Measurements from ENCODE around the gene PLXNA1. TPM values are rescaled to one million over a fixed set of nuclear protein-coding genes. Genes with fewer than 3 reads are reported as not detected.

PLXNA1 gene
- 10 to 100 TPM; 18.6 to 20.4 TPM for total RNA-seq
- long read RNA-seq, full-length matches to known transcripts: 1 of 16 reads
- long read RNA-seq, partial matches to known transcripts: 13 of 16 reads
- long read RNA-seq, other reads (novel, unspliced or antisense): 2 of 16 reads

GRCh38 chr3:126982471-126983175 is at the start of gene PLXNA1:
TSS of gene PLXNA1 (plus strand) at chr3:126983115. CDS start at chr3:126988594, 5,479 bp downstream.
- ATAC-seq (peak; percentile 88 to 89), DNase-seq (peak; percentile 87)
- intact Hi-C loops (cut with DNase I): loop anchor here (2.0 to 10.0 kb wide), 5 partner anchors 230 to 552 kb away; no protein-coding TSS in a partner anchor

- peak in 1 of 2 donors; percentile 37 for ATAC-seq
- no peak for DNase-seq
- intact Hi-C loops (cut with DNase I): no loop called here
These were observed 48.8 kb upstream of the PLXNA1 start for GRCh38 chr3:126934031-126934531.

DNA sequence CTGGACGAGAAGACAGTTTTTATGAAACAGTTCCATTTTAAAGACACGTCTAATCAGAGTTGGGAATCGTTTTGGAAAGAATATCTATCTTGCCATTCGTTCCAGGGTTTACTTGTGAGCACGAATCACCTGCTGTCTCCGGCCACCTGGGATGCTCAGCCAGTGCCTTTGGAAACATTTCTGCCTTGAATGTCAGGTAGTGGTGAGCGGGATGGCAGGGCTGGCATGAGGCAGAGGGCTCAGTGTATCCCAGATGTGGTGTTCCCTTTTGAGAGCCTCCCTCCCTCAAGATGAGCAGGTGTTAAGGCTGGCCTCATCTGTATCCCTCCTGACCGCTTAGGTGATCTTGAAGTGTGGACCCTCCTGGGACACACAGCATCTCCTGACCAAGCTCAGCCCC is 47.9 kb upstream of the PLXNA1 start:
- intact Hi-C loops (cut with DNase I): no loop called here
- no peak for DNase-seq

DNA sequence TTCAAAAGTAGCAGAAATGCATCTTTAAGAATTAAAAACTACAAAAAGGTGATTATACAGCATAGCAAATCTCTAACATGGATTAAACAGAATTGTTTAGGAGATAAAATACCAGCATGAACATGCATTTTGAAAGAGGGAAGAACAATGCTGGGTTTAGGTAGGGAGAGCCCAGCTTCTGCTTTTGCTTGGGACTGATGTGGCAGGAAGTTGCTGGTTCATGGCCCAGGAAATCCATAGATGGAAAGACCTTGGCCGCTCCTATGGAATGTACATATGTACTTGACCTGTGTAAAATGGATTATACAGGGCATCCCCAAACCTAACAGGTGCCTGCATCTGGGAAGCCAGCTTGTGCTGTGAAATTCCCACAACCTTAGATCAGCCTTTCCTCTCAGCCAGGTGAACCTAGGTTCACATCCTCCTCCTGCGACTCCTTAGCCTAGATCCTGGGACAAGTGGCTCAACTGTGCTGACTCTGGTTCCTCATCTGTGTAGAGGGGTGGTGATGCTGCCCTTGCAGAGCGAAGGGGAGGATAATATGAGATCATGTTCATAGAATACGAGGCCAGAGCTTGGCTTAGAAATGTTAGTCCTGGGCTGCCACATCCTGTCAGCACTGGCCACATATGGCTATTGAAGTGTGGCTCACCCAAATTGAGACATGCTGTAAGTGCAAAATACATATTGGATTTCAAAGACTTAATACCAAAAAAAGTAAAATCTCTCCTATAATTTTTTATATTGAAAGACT is 47.0 kb upstream of the PLXNA1 start:
- DNase-seq (no peak), ATAC-seq (no peak)
- intact Hi-C loops (cut with DNase I): no loop called here

More for the DNA sequence above, 47.9 kb upstream of the PLXNA1 start:
- ATAC-seq: no peak

DNA sequence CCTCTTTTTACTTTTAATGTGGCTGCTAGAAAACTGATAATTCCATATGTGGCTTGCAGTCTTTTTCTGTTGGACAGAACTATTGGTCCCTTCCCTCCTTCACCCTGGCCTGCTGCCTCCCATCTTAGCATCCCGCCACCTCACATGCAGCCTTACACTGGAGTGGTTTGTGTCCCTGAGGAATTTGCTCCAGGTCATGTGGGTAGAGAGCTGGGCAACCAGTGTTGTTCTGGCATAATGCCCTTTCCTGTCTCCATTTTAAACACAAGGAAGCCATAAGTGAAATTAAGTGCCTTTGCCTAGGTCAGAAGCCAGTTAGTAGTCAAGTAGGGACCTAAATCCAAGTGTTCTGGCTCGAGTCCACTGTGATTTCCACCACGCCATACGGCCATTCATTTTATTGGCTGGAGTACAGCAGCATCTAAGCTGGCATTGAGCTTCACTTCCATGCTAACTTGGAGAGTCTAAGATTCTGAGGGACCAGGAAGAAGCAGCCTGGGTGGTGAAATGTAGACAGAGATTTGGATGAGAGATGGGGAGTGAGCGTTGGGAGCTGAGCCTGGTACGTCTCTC is 46.0 kb upstream of the PLXNA1 start:
- intact Hi-C loops (cut with DNase I): no loop called here
- no peak for DNase-seq
- ATAC-seq: no peak

DNA sequence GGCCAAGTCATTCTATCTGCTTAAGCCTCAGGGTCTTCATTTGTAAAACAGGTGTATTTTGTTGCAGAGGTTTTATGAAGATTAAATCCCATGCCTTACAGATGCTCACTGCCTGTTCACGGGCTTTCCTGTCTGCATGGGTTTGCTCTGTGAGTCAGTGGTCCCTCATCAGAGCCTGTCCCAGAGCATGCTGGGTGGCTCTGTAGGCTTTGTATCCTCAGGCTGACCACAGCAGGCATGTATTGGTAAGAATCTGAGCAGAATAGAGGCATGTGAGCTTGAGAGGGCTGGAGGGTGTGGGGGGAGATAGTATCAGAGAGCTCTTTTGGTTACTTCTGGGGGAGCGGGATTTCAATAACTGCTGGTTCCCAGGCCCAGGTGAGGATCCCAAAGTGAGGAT is 45.4 kb upstream of the PLXNA1 start:
- DNase-seq (no peak), ATAC-seq (no peak)
- intact Hi-C loops (cut with DNase I): no loop called here

DNA sequence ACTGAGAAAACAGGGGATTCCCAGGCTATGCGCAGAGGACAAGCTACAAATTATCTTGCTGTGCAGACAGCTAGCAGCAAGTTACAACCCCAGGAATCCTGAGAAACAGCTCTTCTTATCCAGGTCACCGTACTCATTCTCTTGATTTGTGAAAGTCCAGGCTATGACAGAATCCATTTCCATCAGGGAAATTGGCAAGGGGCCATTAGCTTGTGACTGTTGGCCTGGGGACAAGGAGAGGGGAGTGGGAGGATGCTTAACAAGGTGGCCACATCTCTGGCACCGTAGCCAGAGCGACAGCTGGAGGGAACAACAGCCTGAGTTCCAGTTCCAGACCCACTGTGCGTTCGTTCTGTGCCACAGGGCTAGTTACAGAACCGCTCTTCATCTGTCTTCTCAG is 44.9 kb upstream of the PLXNA1 start:
- ATAC-seq (peak; percentile 20 to 42), DNase-seq (peak; percentile 48)
- intact Hi-C loops (cut with DNase I): no loop called here

GRCh38 chr3:126938520-126939337 is 44.2 kb upstream of the PLXNA1 start:
- intact Hi-C loops (cut with DNase I): no loop called here
- ATAC-seq: peak in 1 of 2 donors; percentile 32
- DNase-seq: no peak

- intact Hi-C loops (cut with DNase I): no loop called here
- no peak for DNase-seq
- ATAC-seq: peak in 1 of 2 donors; percentile 42
These were observed 43.6 kb upstream of the PLXNA1 start for GRCh38 chr3:126939338-126939718.

- DNase-seq (no peak), ATAC-seq (no peak)
- intact Hi-C loops (cut with DNase I): no loop called here
These were observed 43.2 kb upstream of the PLXNA1 start for GRCh38 chr3:126939733-126940132.

- no peak for ATAC-seq
- intact Hi-C loops (cut with DNase I): no loop called here
- DNase-seq: no peak
These were observed 41.1 kb upstream of the PLXNA1 start for GRCh38 chr3:126941721-126942270.

DNA sequence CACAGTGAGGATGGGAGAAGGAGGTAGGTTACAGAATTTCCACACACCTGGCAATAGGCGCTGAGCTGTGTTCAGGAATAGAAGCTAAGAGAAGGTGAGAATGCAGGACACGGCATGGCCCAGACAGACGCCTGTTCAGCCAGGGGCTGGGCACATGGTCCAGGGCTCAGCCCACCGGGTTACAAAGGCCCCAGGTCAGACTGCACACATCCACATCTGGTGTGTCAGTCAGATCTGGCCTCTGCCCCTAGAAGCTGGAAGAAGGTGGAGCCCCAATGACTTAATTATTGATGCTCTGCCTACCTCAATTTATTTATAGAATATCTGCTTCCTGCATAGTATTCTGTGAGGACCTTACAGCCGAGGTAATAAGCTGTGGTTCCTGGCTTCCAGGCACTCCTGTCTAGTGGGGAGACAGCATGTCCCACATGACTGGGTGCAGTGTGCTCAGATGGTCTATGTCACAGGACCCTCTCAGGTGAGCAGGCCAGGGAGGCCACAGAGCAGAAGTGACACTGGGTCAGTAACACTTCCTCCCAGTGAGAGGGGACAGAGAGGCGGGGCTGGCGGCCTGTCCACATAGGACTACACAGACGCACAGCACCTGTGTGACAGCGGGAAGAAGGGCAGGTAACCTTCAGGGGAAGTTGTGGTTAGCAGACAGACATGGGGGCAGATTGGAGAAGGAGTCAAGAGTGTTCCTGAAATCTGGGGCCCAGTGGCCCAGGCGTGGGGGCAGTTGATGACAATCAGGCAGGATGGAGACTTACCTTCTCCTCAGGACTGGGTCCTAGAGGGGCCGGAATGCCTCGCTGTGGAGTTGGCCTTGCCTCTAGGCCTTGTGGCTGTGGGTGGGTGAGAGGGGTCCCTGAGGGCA is 38.6 kb upstream of the PLXNA1 start:
- intact Hi-C loops (cut with DNase I): no loop called here
- no peak for DNase-seq
- ATAC-seq: no peak

- DNase-seq: no peak
- ATAC-seq: no peak
- intact Hi-C loops (cut with DNase I): no loop called here
These were observed 37.7 kb upstream of the PLXNA1 start for GRCh38 chr3:126945171-126945721.

DNA sequence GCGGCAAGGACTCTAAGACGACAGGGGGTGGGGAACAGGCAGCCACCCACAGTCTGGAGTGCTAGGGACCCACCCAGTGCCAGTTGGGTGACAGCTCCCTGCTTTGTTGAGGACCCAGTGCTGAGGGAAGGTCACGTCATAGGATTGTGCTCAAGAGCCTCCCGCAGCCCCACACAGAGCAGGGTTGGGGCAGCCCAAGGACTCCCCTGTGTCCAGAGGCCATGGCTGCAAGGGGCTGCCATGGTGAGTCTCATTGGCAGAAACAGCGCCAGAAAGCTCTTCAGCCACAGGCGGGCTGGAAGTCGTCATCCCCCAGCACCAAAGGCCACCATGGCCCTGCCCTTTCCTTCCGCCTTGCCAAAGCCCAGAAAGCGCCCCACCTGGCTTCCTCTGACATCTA is 37.0 kb upstream of the PLXNA1 start:
- no peak for ATAC-seq
- intact Hi-C loops (cut with DNase I): no loop called here

GRCh38 chr3:126946405-126946804 is 36.5 kb upstream of the PLXNA1 start:
- intact Hi-C loops (cut with DNase I): no loop called here
- DNase-seq: no peak
- no peak for ATAC-seq

More for the DNA sequence above, 37.0 kb upstream of the PLXNA1 start:
- DNase-seq: no peak

GRCh38 chr3:126947429-126947828 is 35.5 kb upstream of the PLXNA1 start:
- intact Hi-C loops (cut with DNase I): no loop called here
- ATAC-seq: peak in 1 of 2 donors; percentile 23
- no peak for DNase-seq

DNA sequence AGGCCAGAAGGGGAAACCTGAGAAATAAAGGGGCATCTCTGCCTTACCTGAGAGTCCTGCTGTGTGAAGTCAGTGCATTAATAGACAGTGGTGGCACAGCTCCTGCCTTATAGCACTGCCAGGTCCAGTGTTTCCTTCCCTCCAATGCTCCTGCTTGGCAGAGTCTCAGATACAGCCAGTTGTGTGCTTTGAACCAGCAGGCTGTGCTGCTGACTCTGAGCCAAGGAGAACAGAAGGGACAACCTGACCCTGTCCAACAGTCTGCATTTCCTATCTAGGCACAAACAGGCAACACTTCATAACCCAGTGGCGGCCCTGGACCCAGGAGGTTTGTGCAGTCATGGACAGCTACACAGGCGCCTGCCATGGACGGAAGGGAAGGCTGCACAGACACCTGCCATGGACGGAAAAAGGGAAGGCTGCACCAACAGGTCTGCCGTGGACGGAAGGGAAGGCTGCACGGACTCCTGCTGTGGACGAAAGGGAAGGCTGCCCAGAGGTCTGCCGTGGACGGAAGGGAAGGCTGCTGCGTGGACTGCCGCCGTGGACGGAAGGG is 33.9 kb upstream of the PLXNA1 start:
- intact Hi-C loops (cut with DNase I): no loop called here
- DNase-seq (no peak), ATAC-seq (peak; percentile 48 to 78)

All from left cardiac atrium (tissue), 4 donors.